Stimulated activated CD8-positive, alpha-beta memory T cell treated with anti-CD3 and anti-CD28 coated beads, Interleukin-15, amount 100 ng/mL, for 24 hours (primary cell): ENCODE results near the gene VGLL2.
"Not testable (repeated sequence)": the region's sequence is repeated elsewhere in the genome, so short reads cannot be mapped to it uniquely, and the experiment has no call there.

Experiments used
- DNase-seq: peaks from one replicate; pipeline ENCODE4 v3.0.0-alpha.2; 2020; ENCODE audit warnings: low read depth

Gene VGLL2, protein sequence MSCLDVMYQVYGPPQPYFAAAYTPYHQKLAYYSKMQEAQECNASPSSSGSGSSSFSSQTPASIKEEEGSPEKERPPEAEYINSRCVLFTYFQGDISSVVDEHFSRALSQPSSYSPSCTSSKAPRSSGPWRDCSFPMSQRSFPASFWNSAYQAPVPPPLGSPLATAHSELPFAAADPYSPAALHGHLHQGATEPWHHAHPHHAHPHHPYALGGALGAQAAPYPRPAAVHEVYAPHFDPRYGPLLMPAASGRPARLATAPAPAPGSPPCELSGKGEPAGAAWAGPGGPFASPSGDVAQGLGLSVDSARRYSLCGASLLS

DNA sequence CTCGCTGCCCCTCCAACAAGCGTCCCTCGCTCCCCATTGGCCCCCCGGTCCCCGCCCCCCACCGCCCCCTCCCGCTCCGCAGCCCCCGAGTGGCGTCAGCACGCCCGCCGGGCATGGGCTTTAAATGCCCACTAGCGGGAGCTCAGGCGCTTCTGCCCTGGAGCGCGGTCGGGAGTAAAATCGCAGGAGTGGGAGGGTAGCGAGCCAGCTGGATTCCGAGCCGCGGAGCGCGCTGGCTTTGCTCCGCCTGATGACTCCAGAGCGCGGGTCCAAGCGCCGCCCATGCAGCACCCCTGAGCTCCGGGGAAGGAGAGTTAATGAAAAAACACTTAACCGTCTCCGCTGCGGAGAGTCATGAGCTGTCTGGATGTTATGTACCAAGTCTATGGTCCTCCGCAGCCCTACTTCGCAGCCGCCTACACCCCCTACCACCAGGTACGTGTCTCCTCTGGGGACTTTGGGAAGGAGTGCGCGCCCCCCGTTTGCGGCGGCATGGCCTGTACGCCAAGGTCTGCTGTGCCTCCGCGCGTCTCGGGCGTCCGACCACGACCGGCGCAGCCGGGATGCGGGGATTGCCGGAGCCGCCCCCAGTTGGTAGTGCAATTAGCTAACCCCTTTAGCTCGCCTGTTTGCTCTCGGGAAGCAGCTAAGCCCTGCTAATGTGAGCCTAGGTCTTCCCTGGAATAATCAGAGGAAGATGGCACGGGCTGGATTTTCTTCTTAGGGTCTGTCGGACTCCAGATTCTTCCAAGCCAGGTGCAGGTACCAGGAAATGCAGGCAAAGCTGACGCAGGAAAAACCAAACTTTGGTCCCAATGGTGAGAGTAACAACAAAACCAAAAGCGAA, at the start of gene VGLL2:
VGLL2 (plus strand) TSS at position 149 of the 847 bp plus-strand sequence; CDS start at position 355, 206 bp downstream.
- no peak for DNase-seq

DNA sequence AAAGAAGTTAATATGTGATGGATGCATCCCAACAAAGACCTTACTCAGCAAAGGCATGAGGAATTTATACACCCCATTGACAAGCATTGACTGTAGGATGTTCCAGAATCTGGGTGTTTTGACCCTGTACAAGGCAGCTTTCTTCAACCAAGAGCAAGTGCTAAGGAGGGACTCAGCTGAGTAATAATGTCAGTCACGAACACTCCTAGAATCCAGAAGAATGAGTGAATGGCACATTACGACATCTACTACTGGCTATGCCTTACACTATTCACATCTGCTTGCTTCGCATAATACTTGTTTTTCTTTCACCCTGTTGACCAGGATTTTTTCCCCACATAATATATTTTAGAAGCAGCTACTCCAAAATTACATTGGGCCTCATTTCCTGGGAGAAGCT, 42.5 kb upstream of the VGLL2 start:
- no peak for DNase-seq

DNA sequence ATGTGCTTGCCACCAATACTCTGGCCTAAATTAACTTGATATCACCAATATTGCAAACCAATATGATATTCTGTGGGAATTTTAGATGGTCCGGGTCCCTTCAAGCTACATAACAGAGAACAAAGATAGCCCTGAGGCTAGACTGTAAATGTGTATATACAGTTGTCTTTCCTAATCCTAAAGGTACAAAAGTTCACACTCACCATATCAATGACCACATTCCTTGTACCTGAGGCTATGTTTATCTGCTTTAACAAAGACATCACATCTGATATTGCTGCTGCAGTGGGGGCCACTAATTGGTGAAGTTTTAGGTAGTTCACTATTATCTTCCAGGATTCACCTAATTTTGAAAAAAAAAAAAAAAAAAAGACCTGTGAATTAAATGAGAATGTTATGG, 38.6 kb upstream of the VGLL2 start:
- DNase-seq = no peak

DNA sequence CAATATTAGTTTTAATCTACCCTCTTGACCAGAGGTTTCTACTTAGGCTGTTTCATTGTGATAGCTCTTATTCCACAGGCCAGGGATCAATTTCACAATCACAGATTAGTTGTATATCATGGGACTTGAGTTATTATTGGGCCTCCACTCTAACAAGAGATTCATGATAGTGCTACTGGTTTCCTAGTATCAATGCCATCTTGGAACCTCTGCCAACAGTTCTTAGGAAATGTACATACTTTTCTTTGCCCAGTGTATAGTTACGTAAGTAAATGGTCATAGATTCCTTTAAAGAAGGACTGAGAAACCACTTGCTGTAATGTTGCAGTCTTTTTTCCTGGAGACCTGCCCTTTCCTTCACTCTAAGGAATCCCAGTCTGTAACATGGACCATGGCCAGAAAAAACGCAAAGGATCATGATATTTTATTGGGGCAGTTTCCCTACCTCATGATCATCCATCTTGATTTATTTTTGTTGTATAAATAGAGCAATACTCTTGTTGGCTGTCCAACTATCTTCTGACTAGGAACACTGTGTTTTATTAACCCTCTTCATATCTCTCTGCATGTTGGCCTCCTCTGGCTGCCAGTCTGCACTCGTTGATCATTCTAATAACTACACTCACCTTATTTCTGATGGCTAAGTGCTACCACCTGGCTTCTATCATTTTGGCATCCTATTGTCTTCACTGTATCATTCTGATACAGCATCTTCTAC, 38.0 kb upstream of the VGLL2 start:
- DNase-seq = no peak

DNA sequence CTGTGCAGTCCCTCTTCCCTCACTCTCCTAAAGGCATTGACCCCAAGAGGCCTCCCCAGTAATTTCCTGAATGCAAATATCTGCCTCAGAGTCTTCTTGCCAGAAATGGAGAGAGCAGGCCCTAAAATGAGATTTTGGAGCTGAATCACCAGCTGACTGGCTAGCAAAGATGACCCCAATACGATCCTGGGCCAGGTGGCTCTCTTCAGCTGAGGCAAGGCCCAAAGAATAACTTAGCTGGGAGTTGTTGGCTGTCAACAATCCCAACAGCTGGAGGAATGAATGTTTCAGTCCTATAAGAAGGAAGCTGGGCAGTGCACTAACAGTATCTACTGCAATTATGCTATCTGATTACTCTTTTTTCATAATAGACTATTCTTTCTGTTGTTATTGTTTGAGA, 37.2 kb upstream of the VGLL2 start:
- DNase-seq = no peak

DNA sequence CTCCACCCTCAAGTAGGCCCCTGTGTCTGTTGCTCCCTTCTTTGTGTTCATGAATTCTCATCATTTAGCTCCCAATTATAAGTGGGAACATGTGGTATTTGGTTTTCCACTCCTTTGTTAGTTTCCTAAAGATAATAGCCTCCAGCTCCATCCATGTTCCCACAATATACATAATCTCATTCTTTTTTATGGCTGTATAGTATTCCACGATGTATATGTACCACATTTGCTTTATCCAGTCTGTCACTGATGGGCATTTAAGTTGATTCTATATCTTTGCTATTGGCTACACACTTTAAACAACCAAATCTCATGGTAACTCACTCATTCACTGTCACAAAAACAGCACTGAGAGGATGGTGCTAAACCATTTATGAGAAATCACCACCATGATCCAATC, 35.5 kb upstream of the VGLL2 start:
- no peak for DNase-seq

DNA sequence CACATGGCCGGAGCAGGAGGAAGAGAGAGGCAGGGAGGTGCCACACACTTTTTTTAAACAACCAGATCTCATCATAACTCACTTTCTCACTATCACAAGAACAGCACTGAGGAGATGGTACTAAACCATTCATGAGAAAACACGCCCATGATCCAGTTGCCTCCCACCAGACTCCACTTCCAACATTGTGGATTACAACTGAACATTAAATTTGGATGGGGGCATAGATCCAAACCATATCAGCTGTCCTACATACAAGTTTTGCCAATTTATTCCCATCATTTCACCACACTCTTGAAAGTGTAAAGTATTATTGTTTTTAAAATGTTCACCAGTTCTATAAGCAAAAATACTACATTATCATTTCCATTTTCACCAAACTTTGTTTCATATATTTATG, 33.9 kb upstream of the VGLL2 start:
- DNase-seq = no peak

DNA sequence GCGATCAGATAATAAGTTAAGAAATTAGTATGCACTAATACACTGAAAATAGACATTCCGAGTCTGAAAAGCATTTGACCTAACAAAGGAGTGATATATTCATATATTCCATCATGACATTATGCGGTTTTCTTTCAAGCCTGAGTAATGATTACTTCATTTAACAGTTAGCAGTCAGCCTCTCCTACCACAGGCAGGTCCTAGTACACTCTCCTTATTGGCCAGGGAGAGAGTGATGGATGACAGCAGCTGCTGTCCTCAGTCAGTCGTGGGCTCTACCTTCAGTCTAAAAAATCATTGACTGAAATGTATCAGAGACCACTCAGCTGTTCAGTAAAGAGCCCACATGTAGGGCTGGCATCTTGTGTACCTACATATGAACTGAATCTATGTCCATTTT, 33.2 kb upstream of the VGLL2 start:
- no peak for DNase-seq

DNA sequence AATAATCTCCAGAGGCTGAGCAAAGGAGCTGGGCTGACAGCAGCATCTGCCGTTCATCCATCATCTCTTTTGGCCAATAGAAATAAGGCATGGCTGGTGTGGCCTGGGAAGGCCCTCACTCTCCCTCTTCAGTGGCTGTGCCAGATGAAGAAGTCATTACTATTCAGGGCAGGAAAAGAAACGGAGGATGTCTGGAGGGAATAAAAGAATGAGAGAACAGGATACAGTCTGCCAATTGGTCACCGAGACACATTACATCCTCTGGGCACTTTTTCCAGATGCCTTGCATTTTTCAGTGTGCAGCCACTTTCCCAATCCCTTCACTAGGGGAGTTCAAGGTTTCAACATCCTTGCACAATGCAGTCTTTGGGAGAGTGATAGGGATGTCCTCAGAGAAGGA, 32.2 kb upstream of the VGLL2 start:
- DNase-seq = no peak

DNA sequence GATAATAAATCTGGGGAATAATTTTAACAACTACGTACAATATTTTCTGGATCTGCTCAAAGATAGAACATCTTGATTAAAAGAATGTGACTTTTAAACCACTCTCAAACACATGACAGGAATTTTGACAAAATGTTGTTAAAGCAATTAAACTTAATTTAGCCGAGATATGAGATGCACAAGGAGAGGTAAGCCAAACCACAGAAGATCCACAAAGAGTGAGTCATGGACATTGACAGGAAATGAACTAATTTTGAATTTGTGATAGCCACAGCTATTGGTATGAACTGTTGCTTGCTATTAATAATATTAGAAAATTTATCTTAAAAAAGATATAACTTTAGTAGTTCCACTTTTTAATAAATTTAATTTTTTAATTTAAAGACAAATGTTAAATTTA, 27.8 kb upstream of the VGLL2 start:
- no peak for DNase-seq

DNA sequence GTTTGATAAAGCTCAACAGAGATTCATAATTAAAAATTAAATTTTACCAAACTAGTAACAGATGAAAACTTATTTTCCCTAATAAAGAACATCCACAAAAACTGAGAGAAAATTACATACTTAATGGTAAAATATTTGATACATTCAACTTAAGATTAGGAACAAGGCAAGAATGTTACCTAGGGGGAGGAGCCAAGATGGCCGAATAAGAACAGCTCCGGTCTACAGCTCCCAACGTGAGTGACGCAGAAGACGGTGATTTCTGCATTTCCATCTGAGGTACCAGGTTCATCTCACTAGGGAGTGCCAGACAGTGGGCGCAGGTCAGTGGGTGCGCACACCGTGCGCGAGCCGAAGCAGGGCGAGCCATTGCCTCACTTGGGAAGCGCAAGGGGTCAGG, 20.8 kb upstream of the VGLL2 start:
- not testable (repeated sequence) for DNase-seq

DNA sequence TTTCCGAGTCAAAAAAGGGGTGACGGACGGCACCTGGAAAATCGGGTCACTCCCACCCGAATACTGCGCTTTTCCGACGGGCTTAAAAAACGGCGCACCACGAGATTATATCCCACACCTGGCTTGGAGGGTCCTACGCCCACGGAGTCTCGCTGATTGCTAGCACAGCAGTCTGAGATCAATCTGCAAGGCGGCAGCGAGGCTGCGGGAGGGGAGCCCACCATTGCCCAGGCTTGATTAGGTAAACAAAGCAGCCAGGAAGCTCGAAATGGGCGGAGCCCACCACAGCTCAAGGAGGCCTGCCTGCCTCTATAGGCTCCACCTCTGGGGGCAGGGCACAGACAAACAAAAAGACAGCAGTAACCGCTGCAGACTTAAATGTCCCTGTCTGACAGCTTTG, 20.4 kb upstream of the VGLL2 start:
- DNase-seq = not testable (repeated sequence)

DNA sequence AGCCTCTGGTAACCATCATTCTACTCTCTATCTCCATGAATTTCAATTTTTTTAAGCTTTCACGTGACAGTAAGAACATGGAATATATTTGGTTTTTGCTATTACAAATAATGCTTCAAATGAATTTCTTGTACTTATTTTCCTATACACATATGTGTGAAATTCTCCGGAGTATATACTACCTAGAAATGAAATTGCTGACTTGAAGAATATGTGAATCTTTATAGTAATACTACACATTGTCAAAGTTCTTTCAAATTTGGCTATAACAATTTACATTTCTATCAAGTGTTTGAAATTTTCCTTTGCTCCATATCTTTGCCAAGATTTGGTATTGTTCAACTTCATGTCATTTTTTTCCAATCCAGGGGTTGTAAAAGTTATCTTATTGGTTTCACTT, 11.6 kb upstream of the VGLL2 start:
- DNase-seq = no peak

DNA sequence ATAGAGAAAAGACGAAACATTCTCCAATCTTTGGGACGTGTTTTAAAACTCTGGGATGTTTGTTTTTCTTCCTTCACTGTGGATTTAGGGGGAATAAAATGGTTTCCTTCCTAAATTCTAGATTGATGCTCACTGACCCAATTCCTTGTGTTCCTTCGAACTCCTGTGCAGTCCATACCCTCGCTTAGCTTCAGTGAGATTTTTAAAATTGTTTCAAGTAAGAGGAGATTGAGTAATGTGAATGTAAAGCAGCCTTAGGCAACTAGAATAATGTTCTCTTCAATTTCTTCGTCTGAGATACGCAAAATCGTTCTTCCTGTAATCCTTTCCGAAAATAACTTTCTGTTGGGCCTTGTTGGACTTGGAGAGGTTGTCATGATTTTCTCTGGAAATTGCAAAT, 2.6 kb upstream of the VGLL2 start:
- no peak for DNase-seq

DNA sequence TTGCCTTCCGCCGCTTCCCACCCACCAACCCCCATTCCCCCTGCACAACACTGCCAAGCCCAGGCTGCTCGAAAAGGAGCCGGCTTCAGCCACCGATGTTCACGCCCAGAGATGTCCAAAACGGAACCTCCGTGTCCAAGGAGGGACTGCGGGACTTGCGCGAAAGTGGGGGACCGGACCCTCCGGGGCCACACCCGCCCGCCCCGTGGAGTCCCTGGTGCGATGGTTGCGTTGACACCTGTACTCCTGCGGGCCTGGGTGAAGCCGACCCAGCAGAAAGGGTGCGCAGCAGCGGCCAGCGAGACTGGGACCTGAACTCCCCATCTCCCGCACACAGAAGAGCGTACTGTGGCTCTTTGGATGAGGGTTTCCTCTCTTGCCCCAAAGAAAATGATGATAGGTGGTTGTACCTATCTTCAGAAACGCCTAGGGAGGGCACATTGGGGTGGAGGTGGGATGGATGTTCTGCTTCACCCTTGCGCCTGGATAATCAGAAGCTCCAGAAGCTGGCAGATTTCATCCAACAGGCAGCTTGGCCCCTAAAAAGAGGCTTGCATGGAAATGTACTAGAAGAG, 1.9 kb upstream of the VGLL2 start:
- no peak for DNase-seq

DNA sequence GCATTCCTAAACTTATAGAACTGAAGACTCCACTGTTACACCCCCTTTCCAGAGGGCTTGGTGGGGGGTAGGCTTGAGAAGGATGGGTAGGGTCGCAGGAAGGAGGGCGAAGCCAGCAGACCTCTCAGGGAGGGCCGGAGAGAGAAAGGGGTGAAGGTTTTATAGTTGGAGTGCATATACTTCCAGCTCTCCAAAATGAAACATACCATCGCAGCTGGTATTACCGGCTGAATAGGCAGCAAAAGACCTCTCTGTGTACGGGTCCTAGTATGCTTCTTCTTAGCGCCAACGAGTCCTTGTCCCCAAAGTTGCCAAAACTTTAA, 1.0 kb upstream of the VGLL2 start:
- no peak for DNase-seq

DNA sequence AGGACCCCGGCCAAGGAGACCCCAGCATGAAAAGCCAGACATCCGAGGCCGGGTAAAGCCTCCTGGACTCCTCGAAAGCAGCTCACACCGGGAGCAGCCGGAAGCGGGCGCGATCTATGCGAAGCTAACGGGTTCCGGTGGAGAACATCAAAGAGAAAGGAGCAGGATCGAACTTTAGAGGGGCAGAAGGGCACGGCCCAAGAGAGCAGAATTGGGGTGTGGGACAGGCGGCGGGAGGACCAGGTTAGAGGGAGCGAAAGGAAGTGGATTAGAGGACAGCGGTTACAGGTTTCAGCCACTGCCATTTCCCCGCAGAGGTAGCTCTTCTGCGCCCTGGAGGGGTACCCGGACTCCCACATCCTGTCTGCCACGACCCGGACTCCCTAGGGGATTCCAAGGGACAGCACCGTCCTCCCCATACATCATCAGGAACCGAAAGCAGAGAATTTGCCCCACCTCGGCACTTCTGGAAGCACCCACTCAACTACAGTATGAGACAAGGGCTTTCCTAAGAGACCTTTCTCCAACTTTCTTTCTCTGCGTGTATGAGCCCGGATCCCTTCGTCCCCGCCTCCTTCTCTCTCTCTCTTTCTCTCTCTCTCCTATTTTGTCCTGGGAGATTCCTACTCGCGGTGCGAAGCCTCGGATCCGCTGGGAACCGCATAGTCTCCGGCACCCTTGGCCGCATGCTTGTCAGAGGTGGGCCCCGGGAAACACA, 507 bp upstream of the VGLL2 start:
- DNase-seq = no peak

DNA sequence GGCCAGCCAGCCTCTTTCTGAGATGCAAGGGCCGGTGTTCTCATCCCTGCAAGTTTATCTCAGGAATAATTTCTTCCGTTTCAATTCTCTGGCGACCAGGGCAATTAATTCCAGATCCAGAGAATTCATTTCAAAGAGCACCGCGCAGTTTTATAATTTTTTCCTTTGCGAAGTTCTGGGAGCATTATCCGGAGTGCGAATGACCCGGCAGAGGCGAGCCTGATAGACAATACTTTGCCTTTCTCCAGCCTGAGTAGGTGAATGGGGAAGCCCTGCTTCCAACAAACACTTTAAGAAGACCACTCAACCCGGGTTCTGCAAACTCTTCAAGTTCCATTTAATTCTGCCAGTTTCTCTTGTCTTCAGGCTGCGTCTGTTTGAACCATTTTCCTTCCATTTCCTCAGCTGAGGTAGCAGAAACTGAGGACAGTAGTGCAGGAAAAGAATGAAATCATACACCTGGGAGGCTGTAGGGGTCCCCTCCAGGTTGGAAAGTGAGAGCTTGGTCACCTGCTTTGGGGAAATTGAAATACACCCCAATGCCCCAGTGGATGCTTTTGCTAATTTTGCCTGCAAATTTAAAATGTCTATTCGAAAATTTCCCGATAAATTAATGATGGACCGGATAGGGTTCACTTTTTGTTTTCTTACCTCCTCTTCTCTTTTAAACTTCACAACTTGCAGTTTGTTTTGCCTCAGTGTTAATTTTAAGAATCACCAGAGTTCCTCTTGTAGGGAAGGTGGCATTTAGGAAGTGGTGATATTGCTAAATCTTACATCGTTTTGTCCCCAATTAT, 1.1 kb downstream of the VGLL2 start:
- DNase-seq = no peak

DNA sequence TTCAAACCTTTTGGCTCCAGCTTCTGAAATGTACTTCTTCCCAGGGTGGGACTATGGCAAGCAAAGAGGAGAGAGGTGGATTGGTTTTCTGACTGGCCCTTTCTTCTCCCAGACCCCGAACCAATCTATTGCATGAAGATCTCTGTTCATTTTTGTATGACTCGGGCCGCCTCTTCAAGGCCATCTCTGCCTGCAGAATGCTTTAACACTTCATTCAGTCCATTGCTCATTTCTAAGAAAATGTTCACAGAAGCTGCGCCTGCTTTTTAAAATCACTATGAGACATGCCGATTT, 1.6 kb downstream of the VGLL2 start:
- DNase-seq = no peak

DNA sequence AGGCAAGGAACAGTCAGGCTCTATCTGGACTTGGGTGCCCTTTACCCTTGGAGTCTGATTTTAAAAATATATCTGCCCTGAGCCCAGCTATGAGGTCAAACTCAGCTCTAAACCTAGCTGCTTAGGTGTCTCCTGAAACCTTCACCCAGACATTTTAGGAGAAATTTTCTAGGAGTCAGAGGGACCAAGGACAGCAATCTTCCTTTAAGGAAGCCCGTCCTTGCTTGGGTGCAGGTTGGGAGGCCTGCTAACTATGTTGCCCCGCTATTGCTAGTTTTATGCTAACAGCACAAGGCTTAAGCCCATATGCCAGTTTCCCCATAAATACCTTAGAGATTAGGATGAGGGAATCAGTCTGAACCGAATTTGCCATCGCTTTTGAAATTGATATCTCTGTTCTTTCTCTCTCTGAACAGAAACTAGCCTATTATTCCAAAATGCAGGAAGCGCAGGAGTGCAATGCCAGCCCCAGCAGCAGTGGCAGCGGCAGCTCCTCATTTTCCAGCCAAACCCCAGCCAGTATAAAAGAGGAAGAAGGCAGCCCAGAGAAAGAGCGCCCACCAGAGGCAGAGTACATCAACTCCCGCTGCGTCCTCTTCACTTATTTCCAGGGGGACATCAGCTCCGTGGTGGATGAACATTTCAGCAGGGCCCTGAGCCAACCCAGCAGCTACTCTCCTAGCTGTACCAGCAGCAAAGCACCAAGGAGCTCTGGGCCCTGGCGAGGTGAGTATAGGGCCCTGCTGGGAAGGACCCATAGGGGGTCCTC, 2.6 kb downstream of the VGLL2 start:
- no peak for DNase-seq

DNA sequence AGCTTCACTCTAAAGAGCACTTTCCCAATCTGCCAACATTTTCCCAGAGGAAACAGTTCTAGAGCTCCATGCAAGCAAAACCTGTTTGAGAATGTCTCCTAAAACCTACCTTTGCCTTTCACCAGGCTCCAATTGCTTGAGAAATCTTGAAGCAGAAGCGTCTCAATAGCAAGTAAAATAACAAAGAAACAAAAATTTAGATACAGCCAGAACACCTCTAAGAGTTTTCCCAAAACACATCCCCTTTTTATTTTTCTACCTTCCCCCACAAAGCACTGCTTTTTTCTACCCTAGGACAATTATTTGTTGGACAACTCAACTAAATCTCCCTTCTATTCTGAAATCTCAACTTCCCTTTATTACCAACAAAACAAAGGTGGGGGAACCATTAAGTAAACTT, 3.6 kb downstream of the VGLL2 start:
- DNase-seq = no peak
